ENCODE results near the gene TMEM63C. TPM values are rescaled to one million over a fixed set of nuclear protein-coding genes. Genes with fewer than 3 reads are reported as not detected.

Gene TMEM63C
- polyA plus RNA-seq, 3 donors: 0.57 to 1.1 (median 0.81) TPM

GRCh38 chr14:77186911-77187648 lies 5.5 kb downstream of the TMEM63C start:
- no peak for DNase-seq (ENCODE audit: extremely low read depth in 1 of 11, low read depth in 9 of 11, low spot score in 4 of 11)

- DNase-seq (ENCODE audit: extremely low read depth in 1 of 11, low read depth in 9 of 11, low spot score in 4 of 11): no peak
Measured at GRCh38 chr14:77187649-77188012, 6.0 kb downstream of the TMEM63C start.

DNA sequence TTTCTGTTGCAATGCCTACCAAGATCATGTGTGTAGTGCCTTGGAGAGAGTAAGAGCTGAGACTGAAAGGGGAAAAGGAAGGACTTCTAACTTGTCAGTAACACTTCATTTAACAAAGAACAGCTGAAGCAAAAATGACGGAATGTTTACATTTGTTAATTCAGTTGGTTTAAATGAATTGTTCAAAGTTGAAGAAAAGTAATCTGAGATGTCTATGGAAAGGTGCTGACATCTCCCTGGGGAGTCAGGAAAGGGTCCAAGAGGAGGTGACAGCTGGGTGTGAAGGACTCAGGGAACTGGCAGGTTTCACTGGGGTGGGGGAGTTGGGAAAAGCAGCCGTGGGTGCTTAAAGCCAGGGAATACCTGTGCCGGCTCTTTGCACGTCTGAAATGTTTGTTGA lies 7.9 kb downstream of the TMEM63C start:
- no peak for DNase-seq (ENCODE audit: extremely low read depth in 1 of 11, low read depth in 9 of 11, low spot score in 4 of 11)

DNA sequence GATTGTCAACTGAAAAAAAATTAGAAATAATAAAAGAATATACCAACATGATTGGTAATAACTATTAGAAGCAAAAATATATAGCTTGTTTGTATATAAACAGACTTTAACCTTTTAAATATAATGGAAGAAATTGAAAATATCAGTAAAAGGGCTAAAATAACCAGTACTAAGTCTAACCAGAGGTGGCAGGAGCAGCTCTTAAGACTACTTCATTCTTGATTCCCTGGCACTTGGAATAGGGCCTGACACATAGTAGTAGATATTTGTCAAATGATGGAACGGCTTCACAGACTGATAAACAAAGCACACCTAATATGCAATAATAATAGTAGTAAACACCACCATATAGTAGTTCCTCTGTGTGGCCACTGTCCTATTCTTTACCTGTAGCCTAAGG lies 9.4 kb downstream of the TMEM63C start:
- no peak for DNase-seq (ENCODE audit: extremely low read depth in 1 of 11, low read depth in 9 of 11, low spot score in 4 of 11)

- DNase-seq (ENCODE audit: extremely low read depth in 1 of 11, low read depth in 9 of 11, low spot score in 4 of 11): no peak
Measured at GRCh38 chr14:77194706-77195105, 13.1 kb downstream of the TMEM63C start.

DNA sequence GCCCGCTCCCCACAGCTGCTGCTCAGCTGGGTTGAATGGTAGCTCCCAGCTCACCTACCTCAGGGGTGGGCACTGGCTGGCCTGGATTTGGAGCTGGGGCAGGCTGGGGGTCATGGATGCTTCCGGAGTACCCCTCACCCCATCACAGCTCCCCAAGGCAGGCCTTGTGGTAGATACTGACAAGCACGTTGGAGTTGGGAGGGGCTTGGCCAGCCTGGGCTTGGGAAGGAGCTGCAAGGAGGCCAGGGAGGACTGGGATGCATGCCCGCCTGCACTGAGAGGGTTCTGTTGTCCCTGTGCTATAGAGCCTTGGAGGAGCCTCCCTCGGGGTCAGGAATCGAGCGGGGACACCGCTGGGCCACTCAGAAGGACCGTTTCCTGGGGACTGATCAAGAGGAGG lies 14.2 kb downstream of the TMEM63C start:
- DNase-seq (ENCODE audit: extremely low read depth in 1 of 11, low read depth in 9 of 11, low spot score in 4 of 11): no peak

DNA sequence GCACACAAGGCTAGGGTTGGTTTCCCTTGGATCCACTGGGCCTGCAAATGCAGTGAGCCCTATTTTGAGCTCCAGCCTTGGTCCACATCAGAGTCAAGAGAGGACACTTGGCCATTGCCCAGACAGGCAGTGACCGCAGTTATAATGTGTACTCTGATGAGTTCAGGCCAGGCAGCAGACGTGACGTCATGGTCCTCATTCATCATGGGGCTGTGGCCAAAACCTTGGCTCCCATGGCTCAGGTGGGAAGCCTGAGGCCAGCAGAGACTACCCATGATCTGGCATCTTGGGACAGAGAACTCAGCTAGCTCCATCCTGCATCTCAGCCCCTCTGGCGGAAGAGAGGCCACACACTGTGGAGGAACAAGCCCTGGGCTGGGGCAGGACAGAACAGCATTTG lies 16.4 kb downstream of the TMEM63C start:
- DNase-seq (ENCODE audit: extremely low read depth in 1 of 11, low read depth in 9 of 11, low spot score in 4 of 11): no peak

GRCh38 chr14:77198561-77198960 lies 17.0 kb downstream of the TMEM63C start:
- DNase-seq (ENCODE audit: extremely low read depth in 1 of 11, low read depth in 9 of 11, low spot score in 4 of 11): no peak

DNA sequence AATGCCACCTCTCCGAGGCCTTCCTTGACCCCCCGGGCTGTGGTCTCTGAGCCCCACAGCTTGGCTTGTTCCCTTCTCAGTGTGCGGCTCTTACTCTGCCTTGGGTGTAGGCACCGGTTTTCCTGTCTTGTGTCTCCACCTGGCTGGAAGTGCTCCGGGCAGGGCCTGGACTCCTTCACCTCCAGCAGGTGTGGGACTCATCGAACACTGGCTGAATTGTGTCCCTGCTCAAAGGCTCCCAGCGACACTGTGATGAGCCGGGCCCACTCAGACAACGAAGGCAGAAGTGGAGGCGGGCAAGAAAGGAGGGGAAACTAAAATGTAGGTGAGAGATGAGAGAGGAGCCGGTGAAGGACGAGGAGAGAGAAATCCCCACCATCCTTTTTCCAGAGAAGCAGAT lies 18.0 kb downstream of the TMEM63C start:
- no peak for DNase-seq (ENCODE audit: extremely low read depth in 1 of 11, low read depth in 9 of 11, low spot score in 4 of 11)

DNA sequence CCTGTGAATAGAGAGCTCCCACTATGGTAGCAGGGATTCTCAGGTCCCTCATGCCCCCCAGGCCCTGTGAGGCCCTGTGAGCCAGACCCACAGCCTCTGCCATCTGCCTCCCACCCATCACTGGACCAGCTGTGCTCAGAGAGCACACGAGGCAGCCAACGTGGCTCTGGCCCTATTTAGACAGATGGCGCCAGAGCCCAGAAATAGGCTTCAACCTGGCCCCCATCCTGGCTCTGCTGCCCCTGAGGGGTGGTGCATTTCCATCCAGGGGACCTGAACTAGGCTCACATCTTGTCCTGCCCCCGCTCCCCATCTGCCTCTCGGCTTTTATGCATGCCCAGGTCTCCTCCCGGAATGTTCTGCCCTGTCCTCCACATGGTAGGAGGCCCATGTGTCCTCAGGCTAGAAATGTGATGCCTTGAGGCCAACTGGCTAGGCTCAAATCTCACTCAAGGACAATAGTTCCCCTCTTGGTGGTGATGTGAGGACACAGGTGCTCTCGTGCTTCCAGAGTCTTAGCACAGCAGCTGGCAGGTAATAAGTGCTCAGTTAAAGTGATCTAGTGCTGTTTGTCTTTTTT lies 18.9 kb downstream of the TMEM63C start:
- DNase-seq (ENCODE audit: extremely low read depth in 1 of 11, low read depth in 9 of 11, low spot score in 4 of 11): no peak

GRCh38 chr14:77201696-77202095 lies 20.1 kb downstream of the TMEM63C start:
- no peak for DNase-seq (ENCODE audit: extremely low read depth in 1 of 11, low read depth in 9 of 11, low spot score in 4 of 11)

GRCh38 chr14:77203611-77204458 lies 22.2 kb downstream of the TMEM63C start:
- no peak for DNase-seq (ENCODE audit: extremely low read depth in 1 of 11, low read depth in 9 of 11, low spot score in 4 of 11)

GRCh38 chr14:77204459-77204771 lies 22.8 kb downstream of the TMEM63C start:
- no peak for DNase-seq (ENCODE audit: extremely low read depth in 1 of 11, low read depth in 9 of 11, low spot score in 4 of 11)

- no peak for DNase-seq (ENCODE audit: extremely low read depth in 1 of 11, low read depth in 9 of 11, low spot score in 4 of 11)
Measured at GRCh38 chr14:77204907-77205306, 23.3 kb downstream of the TMEM63C start.

GRCh38 chr14:77205566-77205965 lies 24.0 kb downstream of the TMEM63C start:
- no peak for DNase-seq (ENCODE audit: extremely low read depth in 1 of 11, low read depth in 9 of 11, low spot score in 4 of 11)

DNA sequence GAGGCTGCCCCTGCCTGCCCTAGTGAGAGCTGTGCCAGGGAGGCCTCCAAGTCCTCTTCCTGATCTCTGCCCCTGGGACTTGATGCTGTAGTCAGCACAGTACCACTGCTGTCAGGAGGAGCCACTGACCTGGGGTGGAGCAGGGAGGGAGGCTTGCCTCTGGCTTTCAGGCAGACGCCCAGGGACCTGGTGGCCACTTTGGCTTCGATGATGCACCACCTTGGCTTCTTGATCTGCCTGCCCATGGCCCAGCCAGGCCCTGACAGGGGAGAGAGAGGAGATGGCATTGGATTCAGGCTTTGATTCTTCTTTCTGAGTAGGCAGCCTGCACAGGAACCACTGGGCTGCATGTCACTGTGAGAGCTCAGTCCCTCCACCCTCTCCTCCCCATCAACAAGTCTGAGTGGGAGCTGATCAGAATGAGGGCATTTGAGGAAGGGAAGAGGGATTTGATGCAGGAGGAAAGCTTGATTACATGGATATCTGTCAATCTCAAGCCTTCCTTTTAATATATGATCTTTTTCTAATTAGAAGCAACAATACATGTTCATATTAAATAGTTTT lies 24.7 kb downstream of the TMEM63C start:
- DNase-seq (ENCODE audit: extremely low read depth in 1 of 11, low read depth in 9 of 11, low spot score in 4 of 11): no peak

- DNase-seq (ENCODE audit: extremely low read depth in 1 of 11, low read depth in 9 of 11, low spot score in 4 of 11): no peak
Measured at GRCh38 chr14:77206877-77207389, 25.3 kb downstream of the TMEM63C start.

GRCh38 chr14:77208291-77208978 lies 26.8 kb downstream of the TMEM63C start:
- DNase-seq (ENCODE audit: extremely low read depth in 1 of 11, low read depth in 9 of 11, low spot score in 4 of 11): peak; percentile 55 to 90 (median 81)

GRCh38 chr14:77208979-77209318 lies 27.4 kb downstream of the TMEM63C start:
- DNase-seq (ENCODE audit: extremely low read depth in 1 of 11, low read depth in 9 of 11, low spot score in 4 of 11): no peak
